ENCODE data around the gene SEC22A.

The SEC22A gene

GRCh38 chr3:123270818-123271217 lies 69.1 kb downstream of the SEC22A start:
- DNase-seq, result no peak

GRCh38 chr3:123271466-123272159 lies 69.9 kb downstream of the SEC22A start:
- no peak for DNase-seq

- DNase-seq, result no peak
These were observed 70.8 kb downstream of the SEC22A start for GRCh38 chr3:123272547-123272946.

GRCh38 chr3:123275691-123276090 lies 73.9 kb downstream of the SEC22A start:
- no peak for DNase-seq

GRCh38 chr3:123276346-123277006 lies 74.7 kb downstream of the SEC22A start:
- no peak for DNase-seq

GRCh38 chr3:123277106-123277505 lies 75.4 kb downstream of the SEC22A start:
- no peak for DNase-seq

- no peak for DNase-seq
These were observed 76.7 kb downstream of the SEC22A start for GRCh38 chr3:123278446-123278845.

- DNase-seq, result no peak
These were observed 77.4 kb downstream of the SEC22A start for GRCh38 chr3:123279121-123279520.

GRCh38 chr3:123281406-123281805 lies 79.7 kb downstream of the SEC22A start:
- no peak for DNase-seq

- no peak for DNase-seq
These were observed 80.2 kb downstream of the SEC22A start for GRCh38 chr3:123281929-123282328.

- no peak for DNase-seq
These were observed 80.7 kb downstream of the SEC22A start for GRCh38 chr3:123282461-123282860.

GRCh38 chr3:123283074-123283473 lies 81.3 kb downstream of the SEC22A start:
- DNase-seq, result no peak

- no peak for DNase-seq
These were observed 82.1 kb downstream of the SEC22A start for GRCh38 chr3:123283657-123284398.

- no peak for DNase-seq
These were observed 82.8 kb downstream of the SEC22A start for GRCh38 chr3:123284399-123285010.

- DNase-seq, result no peak
These were observed 83.3 kb downstream of the SEC22A start for GRCh38 chr3:123285066-123285465.

GRCh38 chr3:123285479-123285878 lies 83.7 kb downstream of the SEC22A start:
- DNase-seq, result no peak

GRCh38 chr3:123285931-123286307 lies 84.2 kb downstream of the SEC22A start:
- no peak for DNase-seq

- peak; percentile 53 for DNase-seq
These were observed 84.7 kb downstream of the SEC22A start for GRCh38 chr3:123286308-123287023.

- no peak for DNase-seq
These were observed 85.6 kb downstream of the SEC22A start for GRCh38 chr3:123287051-123287961.

GRCh38 chr3:123287962-123288302 lies 86.2 kb downstream of the SEC22A start:
- no peak for DNase-seq

GRCh38 chr3:123289391-123290106 lies 87.8 kb downstream of the SEC22A start:
- DNase-seq, result no peak
